Stimulated activated CD4-positive, alpha-beta T cell treated with anti-CD3 and anti-CD28 coated beads, Interleukin-12 subunit alpha, Interleukin-12 subunit beta, amount 100 ng/mL, for 4 hours (primary cell): ENCODE measurements around the gene BLNK.
"Not testable (repeated sequence)": the region's sequence is repeated elsewhere in the genome, so short reads cannot be mapped to it uniquely, and the experiment has no call there.

Source experiments
- DNase-seq: peaks from one replicate; pipeline ENCODE4 v3.0.0-alpha.2; 2020

Gene BLNK

GRCh38 chr10:96218826-96219225, 52.5 kb downstream of the BLNK start:
- DNase-seq = no peak

DNA sequence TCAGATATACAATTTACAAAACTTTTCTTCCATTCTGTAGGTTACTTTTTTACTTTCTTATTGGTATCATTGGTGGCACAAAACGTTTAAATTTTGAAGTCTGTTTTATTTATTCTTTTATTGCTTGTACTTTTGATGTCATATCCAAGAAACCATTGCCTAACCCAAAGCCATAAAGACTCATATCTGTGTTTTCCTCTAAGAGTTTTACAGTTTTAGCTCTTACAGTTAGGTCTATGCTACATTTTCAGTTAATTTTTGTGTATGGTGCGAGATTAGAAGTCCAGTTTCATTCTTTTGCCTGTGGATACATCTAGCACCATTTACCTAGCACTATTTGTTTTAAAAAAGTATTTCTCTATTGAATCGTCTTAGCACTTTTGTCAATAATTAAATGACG, 53.7 kb downstream of the BLNK start:
- DNase-seq = no peak

DNA sequence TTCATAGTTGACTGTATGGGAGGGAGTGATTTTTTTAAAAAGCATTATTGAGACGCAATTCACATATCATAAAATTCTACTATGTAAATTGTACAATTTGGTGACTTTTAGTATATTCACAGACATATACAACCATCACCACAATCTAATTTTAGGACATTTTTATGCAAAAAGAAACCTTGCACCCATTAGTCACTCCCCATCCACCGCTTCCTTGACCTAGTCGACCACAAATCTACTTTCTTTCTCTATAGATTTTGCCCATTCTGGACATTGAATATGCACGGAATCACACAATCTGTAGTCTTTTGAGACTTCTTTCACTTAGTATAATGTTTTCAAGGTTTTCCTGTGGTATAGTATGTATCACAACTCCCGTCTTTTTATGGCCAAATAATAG, 54.6 kb downstream of the BLNK start:
- no peak for DNase-seq

DNA sequence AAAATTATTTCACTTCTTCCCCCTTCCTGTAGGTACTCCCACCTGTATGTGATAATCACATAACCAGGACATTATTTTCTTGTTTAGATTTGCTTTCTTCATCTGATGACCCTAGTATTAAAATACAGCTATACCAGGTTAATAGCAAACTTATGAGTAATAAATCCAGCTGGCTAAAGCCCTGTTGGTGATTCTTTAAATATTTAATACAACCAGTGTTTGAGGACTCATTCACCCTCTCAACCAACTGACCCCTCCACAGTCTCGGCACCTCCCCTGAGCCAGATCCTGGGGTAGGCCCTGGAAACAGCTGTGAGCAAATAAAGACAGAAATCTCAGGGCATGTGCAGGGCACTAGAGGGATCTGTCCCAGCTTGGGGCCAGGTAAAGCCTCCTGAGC, 58.5 kb downstream of the BLNK start:
- DNase-seq = no peak

DNA sequence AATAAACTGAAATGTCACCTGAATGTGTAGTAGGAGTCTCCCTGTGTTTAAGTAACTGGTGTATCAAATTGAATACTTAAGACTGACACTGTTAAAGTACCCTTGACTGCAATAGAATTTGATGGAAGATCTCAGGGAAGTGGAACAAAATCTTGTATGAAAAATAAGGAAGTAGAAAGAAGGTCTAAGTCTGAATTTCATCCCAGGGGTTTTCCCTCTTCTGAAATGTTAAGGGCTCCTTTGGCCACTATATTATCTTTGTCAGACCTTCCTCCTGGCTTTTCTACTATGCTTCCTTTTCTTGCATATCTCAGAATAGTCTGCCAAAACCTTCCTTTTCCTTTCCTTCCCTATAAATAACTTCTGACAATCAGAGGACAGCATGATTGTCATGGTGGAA, 59.6 kb downstream of the BLNK start:
- no peak for DNase-seq

GRCh38 chr10:96208946-96209345, 62.4 kb downstream of the BLNK start:
- no peak for DNase-seq

DNA sequence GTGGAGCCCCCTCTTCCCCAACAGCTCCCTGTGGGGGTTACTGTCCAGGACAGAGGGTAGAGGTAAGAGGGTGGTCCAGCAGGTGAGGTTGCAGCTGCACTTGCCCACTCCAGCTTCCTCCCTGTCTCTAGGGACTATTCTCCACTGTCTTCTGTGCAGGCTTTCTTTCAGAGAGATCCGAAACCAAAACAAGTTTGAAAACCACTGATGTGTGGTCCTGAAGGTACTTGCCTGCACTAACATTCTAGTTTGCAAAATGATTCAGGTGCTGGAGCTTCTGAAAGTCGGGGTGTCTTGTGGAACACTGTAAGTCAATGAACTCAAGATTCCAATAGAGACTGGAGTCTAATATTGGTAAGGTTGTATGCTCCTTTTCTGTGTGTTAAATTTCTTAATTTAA, 63.1 kb downstream of the BLNK start:
- no peak for DNase-seq

GRCh38 chr10:96205580-96205979, 65.8 kb downstream of the BLNK start:
- DNase-seq = no peak

GRCh38 chr10:96201525-96201924, 69.8 kb downstream of the BLNK start:
- no peak for DNase-seq

- DNase-seq = not testable (repeated sequence)
Measured at GRCh38 chr10:96189505-96189904, 81.9 kb downstream of the BLNK start.

DNA sequence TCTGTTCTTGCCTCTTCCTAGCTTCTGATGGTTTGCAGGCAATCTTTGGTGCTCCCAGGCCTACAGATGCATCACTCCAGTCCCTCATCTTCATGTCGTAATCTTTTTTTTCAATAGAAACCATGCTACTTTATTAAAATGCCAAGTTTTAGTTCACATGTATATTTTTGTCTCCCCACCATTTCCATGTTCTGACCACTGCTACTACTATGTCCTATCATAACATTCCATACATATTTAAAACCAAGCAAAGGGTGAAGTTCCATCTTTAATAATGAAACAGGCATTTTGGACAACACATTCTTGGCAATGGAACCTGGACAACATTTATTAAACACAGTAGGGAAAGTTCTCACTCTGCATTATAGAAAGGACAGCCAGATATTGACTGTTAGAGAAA, 82.5 kb downstream of the BLNK start:
- DNase-seq = no peak

DNA sequence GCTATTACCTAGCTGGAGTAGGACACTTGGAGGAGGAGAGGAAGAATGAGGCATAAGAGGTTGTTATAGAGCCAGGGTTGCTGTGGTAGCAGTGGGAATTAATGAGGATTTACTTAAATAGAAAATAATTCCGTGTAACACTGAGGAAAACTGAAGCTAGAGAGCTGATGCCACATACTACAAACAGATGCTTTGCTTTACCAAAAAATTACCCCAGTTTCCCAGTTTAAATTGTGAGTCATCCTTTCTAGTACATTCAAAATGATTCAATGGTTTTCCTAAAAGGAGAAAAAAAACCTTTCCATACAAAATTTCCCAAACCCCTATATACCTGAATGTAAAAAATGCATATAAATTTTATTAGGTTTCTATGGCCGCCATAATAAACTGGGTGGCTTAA, 82.9 kb downstream of the BLNK start:
- DNase-seq = no peak

DNA sequence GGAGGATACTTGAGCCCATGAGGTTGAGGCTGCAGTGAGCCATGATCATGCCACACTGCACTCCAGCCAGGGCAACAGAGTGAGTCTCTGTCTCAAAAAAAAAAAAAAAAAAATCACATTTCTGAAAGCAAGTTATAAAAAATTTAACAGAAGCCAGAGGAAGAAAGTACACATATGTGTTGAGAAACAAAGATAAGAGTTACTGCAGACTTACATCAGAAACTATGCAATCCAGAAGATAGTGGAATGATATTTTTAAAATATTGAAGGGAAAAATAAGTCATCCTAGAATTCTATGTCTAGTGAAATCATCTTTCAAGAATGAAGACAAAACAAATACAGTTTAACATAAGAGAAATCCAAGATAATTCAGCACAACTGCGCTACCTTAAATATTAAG, 94.4 kb downstream of the BLNK start:
- DNase-seq = no peak

DNA sequence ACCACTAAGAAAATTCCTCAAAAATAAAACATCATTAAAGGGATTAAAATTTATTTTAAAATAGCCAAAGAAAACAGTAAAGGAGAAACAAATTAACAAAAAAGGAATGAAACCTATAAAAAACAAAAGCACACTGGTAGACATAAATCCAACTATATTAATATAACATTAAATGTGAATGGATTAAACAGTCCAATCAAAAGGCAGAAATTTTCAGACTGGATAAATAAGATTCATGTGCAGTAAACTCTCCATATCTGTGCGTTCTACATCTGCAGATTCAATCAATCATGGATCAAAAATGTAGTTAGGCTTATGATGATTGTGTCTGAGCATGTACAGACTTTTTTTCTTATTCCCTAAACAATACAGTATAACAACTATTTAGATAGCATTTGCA, 98.7 kb downstream of the BLNK start:
- no peak for DNase-seq

DNA sequence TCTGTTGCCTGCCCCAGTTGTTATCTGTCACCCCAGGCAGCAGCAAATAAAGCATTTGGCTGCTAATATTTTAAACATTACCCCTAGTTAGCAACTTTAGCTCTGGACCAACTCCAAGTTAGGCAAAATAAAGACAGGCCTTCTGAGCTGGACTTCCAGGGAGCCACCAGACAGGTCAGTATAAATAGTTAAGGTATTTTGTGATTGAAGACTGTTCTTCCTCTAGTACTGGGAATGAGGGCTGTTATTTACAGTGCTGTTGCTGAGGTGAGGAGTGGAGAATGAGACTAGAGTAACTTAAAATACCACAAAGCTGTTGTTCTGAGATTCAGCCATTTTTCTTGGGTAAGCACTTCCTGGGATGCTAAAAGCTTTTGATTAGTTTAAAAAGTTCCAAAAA, 101.1 kb downstream of the BLNK start:
- DNase-seq = no peak

DNA sequence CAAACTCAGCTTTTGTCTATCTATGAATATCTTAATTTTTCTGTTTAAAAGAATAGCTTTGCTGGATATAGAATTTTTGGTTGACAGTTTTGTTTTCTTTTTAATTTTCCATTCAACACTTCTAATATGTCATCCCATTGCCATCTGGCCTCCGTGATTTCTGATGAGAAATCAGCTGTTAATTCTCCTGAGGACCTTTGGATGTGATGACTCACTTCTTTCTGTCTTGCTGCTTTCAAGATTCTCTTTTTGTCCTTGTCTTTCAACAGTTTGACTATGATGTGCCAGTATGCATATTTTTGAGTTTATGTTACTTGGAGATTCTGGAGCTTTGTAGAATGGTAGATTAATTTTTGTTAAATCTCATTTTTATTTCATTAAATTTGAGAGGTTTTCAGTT, 102.8 kb downstream of the BLNK start:
- DNase-seq = no peak

GRCh38 chr10:96165726-96166125, 105.6 kb downstream of the BLNK start:
- DNase-seq = no peak

- no peak for DNase-seq
Measured at GRCh38 chr10:96153070-96153469, 118.3 kb downstream of the BLNK start.

DNA sequence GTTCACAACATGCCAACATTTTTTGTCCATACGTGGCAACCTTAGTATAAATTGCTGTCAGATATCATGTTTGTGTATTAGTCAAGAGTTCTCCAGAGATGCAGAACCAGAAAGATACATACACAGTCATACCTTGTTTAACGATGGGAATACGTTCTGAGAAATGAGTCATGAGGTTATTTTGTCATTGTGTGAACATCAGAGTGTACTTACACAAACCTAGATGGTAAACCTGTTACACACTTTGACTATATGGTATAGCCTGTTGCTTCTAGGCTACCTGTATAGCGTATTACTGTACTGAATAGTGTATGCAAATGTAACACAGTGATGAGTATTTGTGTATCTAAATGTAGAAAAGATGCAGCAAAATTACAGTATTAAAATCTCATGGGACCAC, 118.9 kb downstream of the BLNK start:
- no peak for DNase-seq
